Mammary epithelial cell (primary cell): ENCODE data around the gene ABHD2.

Source experiments
- EZH2 ChIP-seq: IDR thresholded peaks from 2 replicates; pipeline ENCODE4 v1.6.1; 2012; ENCODE audit warnings: low read length, inconsistent platforms, borderline replicate concordance
- TF ChIP-seq, protein P1 (sequence below), 2 donors: IDR thresholded peaks in 1 of 2; conservative IDR thresholded peaks in 1 of 2; 2 replicates each; pipeline ENCODE4 v1.5.1; 2011 to 2012; ENCODE audit warnings: inconsistent platforms in 2 of 2, low read length in 2 of 2, mild to moderate bottlenecking in 2 of 2, control low read depth in 1 of 2, low read depth in 1 of 2; ENCODE audit not compliant: insufficient read depth in 1 of 2; ENCODE audit errors: extremely low read depth in 1 of 2

DNA sequence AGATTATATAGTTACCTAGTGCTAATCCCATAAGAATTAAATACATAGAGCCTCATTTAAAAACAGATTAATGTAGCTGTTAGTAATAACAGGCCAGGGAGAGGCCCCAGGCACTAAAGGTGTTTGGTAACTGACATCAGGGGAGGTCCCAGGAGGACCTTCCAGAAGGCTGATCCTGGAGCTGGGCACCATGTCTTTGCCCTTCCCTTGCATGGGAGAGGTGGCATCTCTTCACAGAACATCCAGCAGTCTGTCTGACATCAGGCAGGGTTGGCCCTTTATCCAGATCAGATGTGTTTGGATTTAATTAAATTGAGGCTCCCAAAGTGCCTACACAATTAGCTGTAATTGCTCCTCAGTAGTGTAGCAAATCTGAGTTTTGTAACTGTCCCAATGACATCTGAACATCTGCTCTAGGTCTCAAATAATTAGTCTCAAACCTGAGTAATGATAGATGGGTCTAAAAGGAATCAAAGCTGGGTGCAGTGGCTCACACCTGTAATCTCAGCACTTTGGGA, 80.1 kb downstream of the ABHD2 start:
- TF ChIP-seq, protein P1, sequence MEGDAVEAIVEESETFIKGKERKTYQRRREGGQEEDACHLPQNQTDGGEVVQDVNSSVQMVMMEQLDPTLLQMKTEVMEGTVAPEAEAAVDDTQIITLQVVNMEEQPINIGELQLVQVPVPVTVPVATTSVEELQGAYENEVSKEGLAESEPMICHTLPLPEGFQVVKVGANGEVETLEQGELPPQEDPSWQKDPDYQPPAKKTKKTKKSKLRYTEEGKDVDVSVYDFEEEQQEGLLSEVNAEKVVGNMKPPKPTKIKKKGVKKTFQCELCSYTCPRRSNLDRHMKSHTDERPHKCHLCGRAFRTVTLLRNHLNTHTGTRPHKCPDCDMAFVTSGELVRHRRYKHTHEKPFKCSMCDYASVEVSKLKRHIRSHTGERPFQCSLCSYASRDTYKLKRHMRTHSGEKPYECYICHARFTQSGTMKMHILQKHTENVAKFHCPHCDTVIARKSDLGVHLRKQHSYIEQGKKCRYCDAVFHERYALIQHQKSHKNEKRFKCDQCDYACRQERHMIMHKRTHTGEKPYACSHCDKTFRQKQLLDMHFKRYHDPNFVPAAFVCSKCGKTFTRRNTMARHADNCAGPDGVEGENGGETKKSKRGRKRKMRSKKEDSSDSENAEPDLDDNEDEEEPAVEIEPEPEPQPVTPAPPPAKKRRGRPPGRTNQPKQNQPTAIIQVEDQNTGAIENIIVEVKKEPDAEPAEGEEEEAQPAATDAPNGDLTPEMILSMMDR (conservative IDR thresholded peaks at IDR 0.05 in 1 of 2, IDR thresholded peaks at IDR 0.05 in 1 of 2; ENCODE audit: extremely low read depth in 1 of 2, insufficient read depth in 1 of 2, low read depth in 1 of 2, low read length in 2 of 2), result no peak
- TF ChIP-seq EZH2, result no peak
